Measurements from ENCODE around the gene DHX9. TPM values are rescaled to one million over a fixed set of nuclear protein-coding genes. Genes with fewer than 3 reads are reported as not detected.

The DHX9 gene
- total and polyA plus RNA-seq, 9 of the 15 experiments (the other 6 are each of a cell fraction or from before 2014, with no cell fraction given) = 100 to 409 (median 294) TPM

DNA sequence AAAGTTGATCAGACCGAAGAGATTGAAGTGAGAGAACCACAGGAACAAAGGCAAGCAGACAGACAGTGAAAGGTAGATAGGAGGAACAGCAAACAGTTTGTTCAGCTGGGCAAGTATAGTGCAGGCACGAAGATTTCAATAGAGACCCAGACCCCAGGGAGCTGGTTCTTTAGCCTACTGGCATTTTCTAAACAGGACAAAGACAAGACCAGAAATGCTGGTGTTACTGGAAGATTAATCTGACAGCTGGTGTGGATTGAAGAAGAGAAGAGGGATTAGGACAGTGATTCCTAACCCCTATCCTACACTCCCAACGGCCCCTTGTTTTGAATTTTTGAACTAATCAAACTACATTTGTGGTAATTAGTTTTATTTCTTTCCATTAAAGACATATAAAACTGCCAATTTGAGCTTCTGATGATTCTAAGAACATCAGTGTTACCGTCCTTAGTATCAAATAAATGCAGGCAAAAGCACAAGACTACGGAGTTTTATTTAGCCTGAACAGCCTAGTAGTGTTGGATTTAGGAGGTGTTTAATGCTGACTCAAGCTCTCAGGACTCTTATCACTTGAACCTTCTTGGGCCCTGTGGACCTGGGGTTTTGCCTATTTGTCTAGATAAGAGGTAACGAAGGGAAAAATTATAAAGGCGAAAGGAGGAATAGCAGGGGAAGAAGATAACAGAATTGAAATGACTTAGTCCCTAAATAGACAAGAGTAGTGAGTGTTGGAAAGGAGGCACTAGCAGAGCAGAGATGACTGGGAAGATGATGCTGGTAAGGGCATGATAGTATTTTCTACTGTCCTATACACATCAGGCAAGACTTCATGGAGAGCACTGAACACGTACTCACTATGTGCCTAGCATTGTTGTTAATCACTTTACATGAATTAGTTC, 47.6 kb upstream of the DHX9 start (continued):
- TF ChIP-seq CXXC5 (CRISPR knock-in tag; IDR thresholded peaks at IDR 0.05) (peak; percentile 94), PHB2 (IDR thresholded peaks at IDR 0.05; ENCODE audit: low read depth) (peak; percentile 91), NFE2 (IDR thresholded peaks at IDR 0.05; ENCODE audit: low read depth) (peak; percentile 96), RAD51 (IDR thresholded peaks at IDR 0.05; ENCODE audit: borderline replicate concordance, low read depth) (peak; percentile 27; the same call in 1 of the 2 replicates), DACH1 (IDR thresholded peaks at IDR 0.05; ENCODE audit: partially characterized antibody) (peak; percentile 93), ETV5 (CRISPR knock-in tag; IDR thresholded peaks at IDR 0.05; ENCODE audit: low read depth) (no peak), SOX6 (IDR thresholded peaks at IDR 0.05) (peak; percentile 97), YBX1 (IDR thresholded peaks at IDR 0.05) (no peak), CTBP1 (IDR thresholded peaks at IDR 0.05; ENCODE audit: borderline replicate concordance) (peak; percentile 96), NFYB (IDR thresholded peaks at IDR 0.05; ENCODE audit: extremely low read depth, insufficient read length) (no peak), FOXJ2 (tag; IDR thresholded peaks at IDR 0.05) (0 out of 2 replicates have a peak, but pooled peaks have one; percentile 76), MAZ (CRISPR knock-in tag; conservative IDR thresholded peaks at IDR 0.05 in 1 of 2, IDR thresholded peaks at IDR 0.05 in 1 of 2) (peak in 1 of 2 experiments; percentile 51; a peak in 3 of 4 replicates), NUFIP1 (IDR thresholded peaks at IDR 0.05; ENCODE audit: partially characterized antibody) (no peak)
- TF ChIP-seq, protein P1, sequence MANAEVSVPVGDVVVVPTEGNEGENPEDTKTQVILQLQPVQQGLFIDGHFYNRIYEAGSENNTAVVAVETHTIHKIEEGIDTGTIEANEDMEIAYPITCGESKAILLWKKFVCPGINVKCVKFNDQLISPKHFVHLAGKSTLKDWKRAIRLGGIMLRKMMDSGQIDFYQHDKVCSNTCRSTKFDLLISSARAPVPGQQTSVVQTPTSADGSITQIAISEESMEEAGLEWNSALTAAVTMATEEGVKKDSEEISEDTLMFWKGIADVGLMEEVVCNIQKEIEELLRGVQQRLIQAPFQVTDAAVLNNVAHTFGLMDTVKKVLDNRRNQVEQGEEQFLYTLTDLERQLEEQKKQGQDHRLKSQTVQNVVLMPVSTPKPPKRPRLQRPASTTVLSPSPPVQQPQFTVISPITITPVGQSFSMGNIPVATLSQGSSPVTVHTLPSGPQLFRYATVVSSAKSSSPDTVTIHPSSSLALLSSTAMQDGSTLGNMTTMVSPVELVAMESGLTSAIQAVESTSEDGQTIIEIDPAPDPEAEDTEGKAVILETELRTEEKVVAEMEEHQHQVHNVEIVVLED (CRISPR knock-in tag; IDR thresholded peaks at IDR 0.05) = peak; percentile 19; the same call in 1 of the 2 replicates
- TF ChIP-seq, protein P2, sequence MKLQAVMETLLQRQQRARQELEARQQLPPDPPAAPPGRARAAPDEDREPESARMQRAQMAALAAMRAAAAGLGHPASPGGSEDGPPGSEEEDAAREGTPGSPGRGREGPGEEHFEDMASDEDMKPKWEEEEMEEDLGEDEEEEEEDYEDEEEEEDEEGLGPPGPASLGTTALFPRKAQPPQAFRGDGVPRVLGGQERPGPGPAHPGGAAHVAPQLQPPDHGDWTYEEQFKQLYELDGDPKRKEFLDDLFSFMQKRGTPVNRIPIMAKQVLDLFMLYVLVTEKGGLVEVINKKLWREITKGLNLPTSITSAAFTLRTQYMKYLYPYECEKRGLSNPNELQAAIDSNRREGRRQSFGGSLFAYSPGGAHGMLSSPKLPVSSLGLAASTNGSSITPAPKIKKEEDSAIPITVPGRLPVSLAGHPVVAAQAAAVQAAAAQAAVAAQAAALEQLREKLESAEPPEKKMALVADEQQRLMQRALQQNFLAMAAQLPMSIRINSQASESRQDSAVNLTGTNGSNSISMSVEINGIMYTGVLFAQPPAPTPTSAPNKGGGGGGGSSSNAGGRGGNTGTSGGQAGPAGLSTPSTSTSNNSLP (IDR thresholded peaks at IDR 0.05; ENCODE audit: borderline replicate concordance, low read depth, low read length) = peak; percentile 96
- TF ChIP-seq, protein P3, sequence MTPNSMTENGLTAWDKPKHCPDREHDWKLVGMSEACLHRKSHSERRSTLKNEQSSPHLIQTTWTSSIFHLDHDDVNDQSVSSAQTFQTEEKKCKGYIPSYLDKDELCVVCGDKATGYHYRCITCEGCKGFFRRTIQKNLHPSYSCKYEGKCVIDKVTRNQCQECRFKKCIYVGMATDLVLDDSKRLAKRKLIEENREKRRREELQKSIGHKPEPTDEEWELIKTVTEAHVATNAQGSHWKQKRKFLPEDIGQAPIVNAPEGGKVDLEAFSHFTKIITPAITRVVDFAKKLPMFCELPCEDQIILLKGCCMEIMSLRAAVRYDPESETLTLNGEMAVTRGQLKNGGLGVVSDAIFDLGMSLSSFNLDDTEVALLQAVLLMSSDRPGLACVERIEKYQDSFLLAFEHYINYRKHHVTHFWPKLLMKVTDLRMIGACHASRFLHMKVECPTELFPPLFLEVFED (CRISPR knock-in tag; conservative IDR thresholded peaks at IDR 0.05) = peak; percentile 65; the same call in 1 of the 2 replicates
- TF ChIP-seq, protein P4, sequence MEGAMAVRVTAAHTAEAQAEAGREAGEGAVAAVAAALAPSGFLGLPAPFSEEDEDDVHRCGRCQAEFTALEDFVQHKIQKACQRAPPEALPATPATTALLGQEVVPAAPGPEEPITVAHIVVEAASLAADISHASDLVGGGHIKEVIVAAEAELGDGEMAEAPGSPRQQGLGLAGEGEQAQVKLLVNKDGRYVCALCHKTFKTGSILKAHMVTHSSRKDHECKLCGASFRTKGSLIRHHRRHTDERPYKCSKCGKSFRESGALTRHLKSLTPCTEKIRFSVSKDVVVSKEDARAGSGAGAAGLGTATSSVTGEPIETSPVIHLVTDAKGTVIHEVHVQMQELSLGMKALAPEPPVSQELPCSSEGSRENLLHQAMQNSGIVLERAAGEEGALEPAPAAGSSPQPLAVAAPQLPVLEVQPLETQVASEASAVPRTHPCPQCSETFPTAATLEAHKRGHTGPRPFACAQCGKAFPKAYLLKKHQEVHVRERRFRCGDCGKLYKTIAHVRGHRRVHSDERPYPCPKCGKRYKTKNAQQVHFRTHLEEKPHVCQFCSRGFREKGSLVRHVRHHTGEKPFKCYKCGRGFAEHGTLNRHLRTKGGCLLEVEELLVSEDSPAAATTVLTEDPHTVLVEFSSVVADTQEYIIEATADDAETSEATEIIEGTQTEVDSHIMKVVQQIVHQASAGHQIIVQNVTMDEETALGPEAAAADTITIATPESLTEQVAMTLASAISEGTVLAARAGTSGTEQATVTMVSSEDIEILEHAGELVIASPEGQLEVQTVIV (CRISPR knock-in tag; IDR thresholded peaks at IDR 0.05; ENCODE audit: borderline replicate concordance) = 0 out of 2 replicates have a peak, but pooled peaks have one; percentile 14
- TF ChIP-seq, protein P5, sequence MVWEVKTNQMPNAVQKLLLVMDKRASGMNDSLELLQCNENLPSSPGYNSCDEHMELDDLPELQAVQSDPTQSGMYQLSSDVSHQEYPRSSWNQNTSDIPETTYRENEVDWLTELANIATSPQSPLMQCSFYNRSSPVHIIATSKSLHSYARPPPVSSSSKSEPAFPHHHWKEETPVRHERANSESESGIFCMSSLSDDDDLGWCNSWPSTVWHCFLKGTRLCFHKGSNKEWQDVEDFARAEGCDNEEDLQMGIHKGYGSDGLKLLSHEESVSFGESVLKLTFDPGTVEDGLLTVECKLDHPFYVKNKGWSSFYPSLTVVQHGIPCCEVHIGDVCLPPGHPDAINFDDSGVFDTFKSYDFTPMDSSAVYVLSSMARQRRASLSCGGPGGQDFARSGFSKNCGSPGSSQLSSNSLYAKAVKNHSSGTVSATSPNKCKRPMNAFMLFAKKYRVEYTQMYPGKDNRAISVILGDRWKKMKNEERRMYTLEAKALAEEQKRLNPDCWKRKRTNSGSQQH (CRISPR knock-in tag; IDR thresholded peaks at IDR 0.05) = 0 out of 2 replicates have a peak, but pooled peaks have one; percentile 72

All from K562 (cell line).